HEK293 (cell line): Measurements from ENCODE around the gene SULT1C2.

ENCODE experiments used
- CTCF ChIA-PET: fragments of 350-600 bp; formaldehyde crosslinking; extraction: SDS; loops from one replicate; lab custom pipeline; 2021; ENCODE audit warnings: antibody characterized with exemption; lab: Yijun Ruan, JAX
- POLR2A ChIA-PET: fragments of 300-600 bp; formaldehyde crosslinking; extraction: SDS; loops from one replicate; lab custom pipeline; 2020; ENCODE audit warnings: antibody characterized with exemption, inconsistent platforms; lab: Yijun Ruan, JAX
- H3K27ac ChIP-seq: fragments of 200-500 bp; sonication (Bioruptor generic); 2 replicates; pipeline ENCODE4 v1.5.1; 2014; ENCODE audit warnings: low read depth, low read length, control low read depth, inconsistent platforms; ENCODE audit errors: extremely low read depth
- H3K36me3 ChIP-seq, 2 experiments: fragments of 200-500 bp in 1 of 2; sonication (Bioruptor generic) in 1 of 2; 1 replicate in 1 of 2; 2 replicates in 1 of 2; pipeline ENCODE4 v1.5.1; 2014 to 2017; ENCODE audit warnings: inconsistent platforms in 2 of 2, low read length in 2 of 2; ENCODE audit not compliant: control insufficient read depth in 2 of 2, insufficient read depth in 1 of 2
- H3K4me1 ChIP-seq: fragments of 200-500 bp; sonication (Bioruptor generic); 2 replicates; pipeline ENCODE4 v1.5.1; 2014; ENCODE audit warnings: mild to moderate bottlenecking, low read length, inconsistent platforms; ENCODE audit not compliant: control insufficient read depth, insufficient read depth
- H3K4me3 ChIP-seq: 2 replicates; pipeline ENCODE4 v1.5.1; 2011; ENCODE audit warnings: low read depth, mild to moderate bottlenecking, control low read depth, low read length, moderate library complexity
- H3K9me3 ChIP-seq: fragments of 200-500 bp; sonication (Bioruptor generic); 2 replicates; pipeline ENCODE4 v1.5.1; 2014; ENCODE audit warnings: low read depth, low read length, inconsistent platforms; ENCODE audit not compliant: control insufficient read depth, insufficient read depth
- GFI1B ChIP-seq: fragments of 450-650 bp; formaldehyde crosslinking; IDR thresholded peaks from 2 replicates; pipeline ENCODE4 v1.5.1; 2016; ENCODE audit warnings: missing biosample characterization, missing genetic modification characterization
- OVOL3 ChIP-seq: fragments of 450-650 bp; formaldehyde crosslinking; IDR thresholded peaks from 2 replicates; pipeline ENCODE4 v1.5.1; 2016; ENCODE audit warnings: missing biosample characterization, missing genetic modification characterization
- PATZ1 ChIP-seq: fragments of 450-650 bp; formaldehyde crosslinking; IDR thresholded peaks from 2 replicates; pipeline ENCODE4 v1.5.1; 2016; ENCODE audit warnings: missing biosample characterization, missing genetic modification characterization
- PBX3 ChIP-seq: sonication (generic); formaldehyde crosslinking; IDR thresholded peaks from 2 replicates; pipeline ENCODE4 v1.8.1; 2022; ENCODE audit warnings: mild to moderate bottlenecking, moderate library complexity, missing genetic modification reagents
- ZBTB10 ChIP-seq: fragments of 450-650 bp; formaldehyde crosslinking; IDR thresholded peaks from 2 replicates; pipeline ENCODE4 v1.5.1; 2016; ENCODE audit warnings: missing biosample characterization, missing genetic modification characterization
- ZBTB48 ChIP-seq: fragments of 450-650 bp; formaldehyde crosslinking; IDR thresholded peaks from 2 replicates; pipeline ENCODE4 v1.5.1; 2016; ENCODE audit warnings: missing biosample characterization, missing genetic modification characterization
- ZNF10 ChIP-seq: fragments of 450-650 bp; formaldehyde crosslinking; IDR thresholded peaks from 2 replicates; pipeline ENCODE4 v1.5.1; 2017; ENCODE audit warnings: missing biosample characterization, missing genetic modification characterization
- ZNF214 ChIP-seq: fragments of 450-650 bp; formaldehyde crosslinking; IDR thresholded peaks from 2 replicates; pipeline ENCODE4 v1.5.1; 2017; ENCODE audit warnings: missing biosample characterization, mild to moderate bottlenecking, missing genetic modification characterization, borderline replicate concordance
- ZNF280C ChIP-seq: fragments of 450-650 bp; formaldehyde crosslinking; IDR thresholded peaks from 2 replicates; pipeline ENCODE4 v1.5.1; 2016; ENCODE audit warnings: missing biosample characterization, missing genetic modification characterization
- ZNF518A ChIP-seq: fragments of 450-650 bp; formaldehyde crosslinking; conservative IDR thresholded peaks from 2 replicates; pipeline ENCODE4 v1.5.1; 2016; ENCODE audit warnings: low read depth, missing biosample characterization, missing genetic modification characterization
- ZNF555 ChIP-seq: fragments of 450-650 bp; formaldehyde crosslinking; conservative IDR thresholded peaks from 2 replicates; pipeline ENCODE4 v1.5.1; 2017; ENCODE audit warnings: missing biosample characterization, mild to moderate bottlenecking, missing genetic modification characterization, inconsistent platforms
- ZNF600 ChIP-seq: fragments of 450-650 bp; formaldehyde crosslinking; IDR thresholded peaks from 2 replicates; pipeline ENCODE4 v1.5.1; 2016; ENCODE audit warnings: missing biosample characterization, missing genetic modification characterization
- ZNF830 ChIP-seq: fragments of 450-650 bp; IDR thresholded peaks from 2 replicates; pipeline ENCODE4 v1.5.0; 2018; ENCODE audit warnings: missing biosample characterization, missing genetic modification characterization, low read depth, mild to moderate bottlenecking, moderate library complexity
- ZSCAN5A ChIP-seq: fragments of 450-650 bp; formaldehyde crosslinking; IDR thresholded peaks from 2 replicates; pipeline ENCODE4 v1.5.1; 2016; ENCODE audit warnings: missing biosample characterization, missing genetic modification characterization

SULT1C2 gene

GRCh38 chr2:108347786-108348185 is 59.1 kb downstream of the SULT1C2 start (continued):
- TF ChIP-seq ZNF518A (tag by site-specific recombination) (no peak), ZNF10 (tag by site-specific recombination) (no peak), PBX3 (CRISPR knock-in tag) (no peak)

GRCh38 chr2:108348816-108349570 is 60.3 kb downstream of the SULT1C2 start:
- no peaks in the 10 kb centered on the region for H3K9me3 ChIP-seq
- no peak overlapping the region for H3K4me3 ChIP-seq
- CTCF ChIA-PET, result interaction anchor here (0.6 to 1.8 kb wide), 6 partner anchors 10 to 235 kb away, joined by 3 to 9 read pairs (median 4); no protein-coding TSS in a partner anchor
- TF ChIP-seq ZNF555 (tag by site-specific recombination) (no peak), ZBTB48 (tag by site-specific recombination) (no peak), ZBTB10 (tag by site-specific recombination) (no peak), ZSCAN5A (tag by site-specific recombination) (no peak), PATZ1 (no peak), OVOL3 (tag by site-specific recombination) (no peak), ZNF600 (tag by site-specific recombination) (no peak), ZNF830 (no peak), GFI1B (no peak), ZNF214 (tag by site-specific recombination) (no peak), ZNF280C (no peak)
- no peak overlapping the region for H3K27ac ChIP-seq
- POLR2A ChIA-PET, result no interaction called here
- no peaks in the 10 kb centered on the region for H3K36me3 ChIP-seq
- no peaks in the 10 kb centered on the region for H3K4me1 ChIP-seq
